HG03103 (cell line): Measurements from ENCODE around the gene PAQR4.

Source experiments
- ATAC-seq: cut with Tn5 transposase; IDR thresholded peaks from one replicate; pipeline ENCODE4 v1.9.1; 2021; ENCODE audit warnings: low read depth; ENCODE audit not compliant: unreplicated experiment

Gene PAQR4

GRCh38 chr16:3001316-3001715 is 32.2 kb downstream of the PAQR4 start:
- no peak for ATAC-seq

GRCh38 chr16:3003582-3004270 is 34.6 kb downstream of the PAQR4 start:
- ATAC-seq = peak; percentile 93

- no peak for ATAC-seq
Measured at GRCh38 chr16:3004319-3004718, 35.2 kb downstream of the PAQR4 start.

GRCh38 chr16:3004781-3005284 is 35.7 kb downstream of the PAQR4 start:
- ATAC-seq = no peak

GRCh38 chr16:3007059-3007956 is 38.2 kb downstream of the PAQR4 start:
- ATAC-seq = no peak

- ATAC-seq = no peak
Measured at GRCh38 chr16:3007957-3008689, 39.0 kb downstream of the PAQR4 start.

- ATAC-seq = no peak
Measured at GRCh38 chr16:3008690-3009037, 39.5 kb downstream of the PAQR4 start.

- ATAC-seq = no peak
Measured at GRCh38 chr16:3009568-3010390, 40.6 kb downstream of the PAQR4 start.

- no peak for ATAC-seq
Measured at GRCh38 chr16:3010510-3010909, 41.4 kb downstream of the PAQR4 start.

GRCh38 chr16:3012246-3012645 is 43.1 kb downstream of the PAQR4 start:
- ATAC-seq = no peak

- ATAC-seq = no peak
Measured at GRCh38 chr16:3012828-3013420, 43.8 kb downstream of the PAQR4 start, which contains the start of gene CLDN9. TSS of gene CLDN9 (plus strand) at chr16:3012923. CDS start at chr16:3013363, 440 bp downstream.

GRCh38 chr16:3013491-3013951 is 44.4 kb downstream of the PAQR4 start:
- ATAC-seq = no peak

GRCh38 chr16:3013998-3014690 is 45.0 kb downstream of the PAQR4 start:
- no peak for ATAC-seq

- ATAC-seq = no peak
Measured at GRCh38 chr16:3014971-3015370, 45.8 kb downstream of the PAQR4 start.

GRCh38 chr16:3015865-3016521 is 46.8 kb downstream of the PAQR4 start:
- no peak for ATAC-seq

GRCh38 chr16:3017344-3017743 is 48.2 kb downstream of the PAQR4 start:
- ATAC-seq = no peak

GRCh38 chr16:3017794-3018506 is 48.8 kb downstream of the PAQR4 start, which contains the start of gene CLDN6:
TSS of gene CLDN6 (minus strand) at chr16:3018183. CDS start at chr16:3016021, 2,162 bp downstream.
- no peak for ATAC-seq
